Body of pancreas (tissue), 4 donors: Measurements from ENCODE around the gene KANK4.

Experiments used
- CTCF ChIP-seq, 7 experiments: fragments of 450-650 bp in 4 of 7; fragments of 200-600 bp in 3 of 7; sonication (generic) in 3 of 7; IDR thresholded peaks; one replicate each; pipeline ENCODE4 v1.5.1; 2016 to 2019; ENCODE audit warnings: antibody characterized with exemption in 7 of 7
- POLR2A ChIP-seq, 3 donors: fragments of 450-650 bp; IDR thresholded peaks; one replicate each; pipeline ENCODE4 v1.6.1; 2016; ENCODE audit warnings: antibody characterized with exemption in 3 of 3, mild to moderate bottlenecking in 2 of 3

- TF ChIP-seq POLR2A (IDR thresholded peaks at IDR 0.05) (no peak), CTCF (IDR thresholded peaks at IDR 0.05) (no peak)
Measured at GRCh38 chr1:62234688-62235087, 84.5 kb downstream of the KANK4 start.
